ENCODE results near the gene STATH. TPM values are rescaled to one million over a fixed set of nuclear protein-coding genes. Genes with fewer than 3 reads are reported as not detected.
"Not testable (repeated sequence)": the region's sequence is repeated elsewhere in the genome, so short reads cannot be mapped to it uniquely, and the experiment has no call there.

The STATH gene
- total RNA-seq, 6 experiments from 2014 or later, result not detected

DNA sequence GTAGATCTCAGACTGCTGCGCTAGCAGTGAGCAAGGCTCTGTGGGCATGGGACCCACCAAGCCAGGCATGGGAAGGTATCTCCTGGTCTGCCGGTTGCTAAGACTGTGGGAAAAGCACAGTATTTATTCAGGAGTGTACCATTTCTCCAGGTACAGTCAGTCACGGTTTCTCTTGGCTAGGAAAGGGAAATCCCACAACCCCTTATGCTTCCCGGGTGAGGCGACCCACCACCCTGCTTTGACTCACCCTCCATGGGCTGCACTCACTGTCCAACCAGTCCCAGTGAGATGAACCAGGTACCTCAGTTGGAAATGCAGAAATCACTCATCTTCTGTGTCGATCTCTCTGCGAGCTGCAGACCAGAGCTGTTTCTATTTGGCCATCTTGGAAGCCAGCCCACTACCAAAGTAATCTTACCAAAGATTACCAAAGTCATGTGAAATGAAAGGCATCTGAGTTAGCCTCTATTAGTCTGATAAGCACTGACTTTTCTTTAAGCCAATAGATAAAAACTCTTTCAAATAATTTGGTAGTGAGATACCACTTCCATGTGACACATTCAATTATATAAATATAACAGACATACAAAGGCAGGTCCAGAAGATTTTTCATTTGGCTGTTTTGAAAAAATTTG is 46.0 kb downstream of the STATH start:
- TF ChIP-seq POLR2A (IDR thresholded peaks at IDR 0.05), result no peak
- TF ChIP-seq, protein P1, sequence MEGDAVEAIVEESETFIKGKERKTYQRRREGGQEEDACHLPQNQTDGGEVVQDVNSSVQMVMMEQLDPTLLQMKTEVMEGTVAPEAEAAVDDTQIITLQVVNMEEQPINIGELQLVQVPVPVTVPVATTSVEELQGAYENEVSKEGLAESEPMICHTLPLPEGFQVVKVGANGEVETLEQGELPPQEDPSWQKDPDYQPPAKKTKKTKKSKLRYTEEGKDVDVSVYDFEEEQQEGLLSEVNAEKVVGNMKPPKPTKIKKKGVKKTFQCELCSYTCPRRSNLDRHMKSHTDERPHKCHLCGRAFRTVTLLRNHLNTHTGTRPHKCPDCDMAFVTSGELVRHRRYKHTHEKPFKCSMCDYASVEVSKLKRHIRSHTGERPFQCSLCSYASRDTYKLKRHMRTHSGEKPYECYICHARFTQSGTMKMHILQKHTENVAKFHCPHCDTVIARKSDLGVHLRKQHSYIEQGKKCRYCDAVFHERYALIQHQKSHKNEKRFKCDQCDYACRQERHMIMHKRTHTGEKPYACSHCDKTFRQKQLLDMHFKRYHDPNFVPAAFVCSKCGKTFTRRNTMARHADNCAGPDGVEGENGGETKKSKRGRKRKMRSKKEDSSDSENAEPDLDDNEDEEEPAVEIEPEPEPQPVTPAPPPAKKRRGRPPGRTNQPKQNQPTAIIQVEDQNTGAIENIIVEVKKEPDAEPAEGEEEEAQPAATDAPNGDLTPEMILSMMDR (IDR thresholded peaks at IDR 0.05), result no peak
- ATAC-seq (no peak), DNase-seq (no peak)
- intact Hi-C loops (cut with DNase I), result no loop called here
- no peak overlapping the region for H3K27ac ChIP-seq
- H3K4me3 ChIP-seq, result no peak overlapping the region
- no peaks in the 10 kb centered on the region for H3K4me1 ChIP-seq
- WGBS (ENCODE audit: insufficient coverage, low coverage, low lambda C conversion rate, missing lambda C conversion rate), result 44% methylated on average over 3 of the region's 7 CpGs
- H3K27me3 ChIP-seq, result no peaks in the 10 kb centered on the region
- no peaks in the 10 kb centered on the region for H3K36me3 ChIP-seq
- H3K9me3 ChIP-seq, result no peaks in the 10 kb centered on the region

DNA sequence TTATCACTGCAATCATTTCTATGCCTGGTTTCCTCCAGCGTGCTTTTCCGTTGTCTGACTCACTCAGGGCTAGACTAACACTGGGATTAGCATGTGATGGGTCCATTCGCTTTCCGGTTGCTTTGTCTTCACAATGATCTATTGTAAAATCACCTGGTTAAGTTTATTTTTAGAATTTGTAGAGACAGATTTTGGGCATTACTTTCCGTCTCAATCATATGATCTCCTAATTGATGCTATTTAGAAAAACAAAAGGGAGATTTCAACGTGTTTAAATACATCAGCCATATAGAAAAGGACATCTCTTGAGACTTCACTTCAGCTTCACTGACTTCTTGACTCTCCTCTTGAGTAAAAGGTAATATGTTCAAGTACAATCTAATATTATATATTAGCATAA is 54.4 kb downstream of the STATH start, which contains the start of gene HTN1:
Gene HTN1 (plus strand): TSS at position 301 of the 400 bp plus-strand sequence. CDS start 2,639 bp downstream, outside the sequence.
- H3K27ac ChIP-seq; H3K4me1 ChIP-seq; intact Hi-C loops (cut with DNase I); H3K4me3 ChIP-seq; ATAC-seq; H3K9me3 ChIP-seq; H3K27me3 ChIP-seq; DNase-seq; H3K36me3 ChIP-seq: not testable (repeated sequence)
- 63% methylated on average over 4 of the region's 6 CpGs for WGBS (ENCODE audit: insufficient coverage, low coverage, low lambda C conversion rate, missing lambda C conversion rate)

Other genes starting within 250 kb of the STATH start
- 10 to 100 TPM in 5 of 6 experiments, 1 to 10 TPM in 1; 10.0 to 66.3 (median 31.4) TPM for gene SULT1B1, start 235.3 kb upstream of the STATH start, total RNA-seq
- gene SULT1E1, start 135.8 kb upstream of the STATH start, total RNA-seq, result 10 to 100 TPM in 2 of 6 experiments, 1 to 10 TPM in 4; 5.1 to 22.3 (median 6.6) TPM
- gene CSN1S1, start 64.9 kb upstream of the STATH start, total RNA-seq, result not detected
- not detected for gene CSN2, start 30.2 kb upstream of the STATH start, total RNA-seq
- not detected for gene HTN3, start 32.5 kb downstream of the STATH start, total RNA-seq
- not detected for gene HTN1, start 54.5 kb downstream of the STATH start, total RNA-seq
- gene PRR27, start 158.3 kb downstream of the STATH start, total RNA-seq, result not detected
- not detected for gene ODAM, start 199.8 kb downstream of the STATH start, total RNA-seq
- gene FDCSP, start 230.2 kb downstream of the STATH start, total RNA-seq, result not detected
- gene CSN3, start 246.6 kb downstream of the STATH start, total RNA-seq, result not detected

Measured in right lobe of liver (tissue), 6 donors.